GM23338 (cell line): ENCODE results near the gene IGSF8.

ENCODE experiments used
- CREB1 ChIP-seq: fragments of 250-450 bp; sonication (Bioruptor Pico); IDR thresholded peaks from 2 replicates; pipeline ENCODE4 v1.5.0; 2020; ENCODE audit warnings: low read depth, mild to moderate bottlenecking, moderate library complexity
- CTCF ChIP-seq, 2 experiments: fragments of 200-600 bp in 1 of 2; sonication (generic) in 1 of 2; conservative IDR thresholded peaks; 2 replicates each; pipeline versions ENCODE4 v1.5.1 to v1.6.1; 2016 to 2017; ENCODE audit warnings: antibody characterized with exemption in 2 of 2, low read depth in 2 of 2, mild to moderate bottlenecking in 2 of 2, moderate library complexity in 1 of 2
- EZH2 ChIP-seq: fragments of 200-600 bp; sonication (generic); IDR thresholded peaks from one replicate; pipeline ENCODE4 v1.8.0; 2017; ENCODE audit warnings: antibody characterized with exemption, mild to moderate bottlenecking, low read depth; ENCODE audit not compliant: unreplicated experiment
- EZH2phosphoT487 ChIP-seq: fragments of 200-600 bp; sonication (generic); IDR thresholded peaks from one replicate; pipeline ENCODE4 v1.8.1; 2018; ENCODE audit warnings: antibody characterized with exemption; ENCODE audit not compliant: unreplicated experiment
- JUNB ChIP-seq: IDR thresholded peaks from one replicate; pipeline ENCODE4 v1.6.1; 2016; ENCODE audit warnings: antibody characterized with exemption; ENCODE audit not compliant: unreplicated experiment
- POLR2AphosphoS5 ChIP-seq: IDR thresholded peaks from 2 replicates; pipeline ENCODE4 v1.6.1; 2016; ENCODE audit warnings: antibody characterized with exemption, low read depth
- REST ChIP-seq: IDR thresholded peaks from one replicate; pipeline ENCODE4 v1.6.1; 2018; ENCODE audit warnings: antibody characterized with exemption; ENCODE audit not compliant: unreplicated experiment
- STAT1 ChIP-seq: IDR thresholded peaks from one replicate; pipeline ENCODE4 v1.6.1; 2016; ENCODE audit warnings: antibody characterized with exemption; ENCODE audit not compliant: unreplicated experiment

GRCh38 chr1:160068225-160068624 lies 30.2 kb downstream of the IGSF8 start:
- TF ChIP-seq EZH2 (no peak), CTCF (conservative IDR thresholded peaks at IDR 0.05; ENCODE audit: low read depth in 2 of 2) (no peak), POLR2AphosphoS5 (no peak), STAT1 (no peak), EZH2phosphoT487 (no peak), JUNB (no peak), REST (no peak), CREB1 (CRISPR knock-in tag) (no peak)
